Activated T-helper 1 cell treated with anti-CD3 and anti-CD28 coated beads, Interleukin-2, amount 50 U/mL, for 16 hours (primary cell): ENCODE results near the gene MAGI1.
"Not testable (repeated sequence)": the region's sequence is repeated elsewhere in the genome, so short reads cannot be mapped to it uniquely, and the experiment has no call there.

Source experiments
- DNase-seq, 2 donors: peaks; one replicate each; pipeline ENCODE4 v3.0.0-alpha.2; 2020; ENCODE audit warnings: low read depth in 1 of 2, low spot score in 1 of 2

The MAGI1 gene

DNA sequence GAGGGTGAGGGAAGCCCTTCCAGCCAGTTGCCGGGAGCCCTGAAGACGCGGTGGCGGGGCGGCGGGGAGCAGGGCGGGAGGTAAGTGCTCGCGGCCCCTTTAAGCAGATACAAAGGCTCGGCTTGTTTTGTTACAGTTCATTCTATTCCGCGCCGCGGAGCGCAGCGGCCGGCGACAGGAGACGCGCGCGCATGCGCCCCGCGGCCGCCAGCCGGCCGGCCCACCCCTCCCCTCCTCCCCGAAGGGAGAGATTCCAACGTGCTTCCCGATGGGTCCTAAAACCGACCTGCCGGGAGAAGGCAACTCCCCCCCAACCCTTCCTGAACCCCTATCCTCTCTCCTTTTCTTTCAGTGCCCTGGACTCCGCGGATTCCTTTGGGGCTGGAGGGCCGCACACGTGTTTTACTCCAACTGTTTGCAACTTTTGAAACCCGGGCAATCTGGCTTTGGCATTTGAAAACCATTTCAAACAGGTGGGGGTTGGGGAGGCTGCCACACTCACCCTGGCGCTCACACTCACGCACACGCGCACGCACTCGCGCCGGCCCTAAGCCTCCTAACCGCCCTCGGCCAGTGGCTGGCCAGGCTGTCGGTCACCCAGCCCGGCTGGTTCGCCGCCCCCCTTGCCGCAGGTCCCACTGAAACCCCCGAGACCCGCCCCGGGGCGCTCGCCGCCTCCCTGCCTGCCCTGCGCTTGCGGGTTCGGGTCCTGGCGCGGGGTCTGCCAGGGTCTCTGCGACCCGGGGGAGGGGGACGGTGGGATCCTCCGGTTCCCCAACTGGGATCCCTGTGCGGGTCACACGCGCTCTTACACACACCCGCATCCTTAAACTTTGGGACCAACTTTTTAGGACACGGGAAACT lies at the start of gene MAGI1:
MAGI1 (minus strand) TSS at position 193 of the 864 bp plus-strand sequence. CDS start 610 bp downstream, outside the sequence.
- no peak for DNase-seq

DNA sequence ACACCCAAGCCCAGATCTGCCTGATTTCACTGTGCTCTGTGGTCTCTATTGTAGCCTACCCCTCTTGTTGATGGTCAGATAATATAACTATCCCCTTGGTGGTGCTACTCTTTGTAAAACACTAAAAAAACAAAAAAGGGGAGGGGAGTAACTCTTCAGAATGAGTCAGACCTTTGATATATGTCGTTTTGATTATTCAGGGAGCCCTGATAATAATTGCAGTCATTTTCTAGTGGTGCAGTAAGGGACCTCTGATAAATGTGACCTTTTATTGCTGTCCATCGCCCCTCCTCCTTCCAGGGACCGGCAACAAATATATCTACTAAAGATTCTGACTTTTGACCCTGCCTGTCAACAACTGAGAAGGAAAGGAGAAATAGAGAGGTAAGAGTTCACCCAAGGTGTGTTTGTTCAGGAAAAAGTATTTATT lies 45.1 kb upstream of the MAGI1 start:
- no peak for DNase-seq

DNA sequence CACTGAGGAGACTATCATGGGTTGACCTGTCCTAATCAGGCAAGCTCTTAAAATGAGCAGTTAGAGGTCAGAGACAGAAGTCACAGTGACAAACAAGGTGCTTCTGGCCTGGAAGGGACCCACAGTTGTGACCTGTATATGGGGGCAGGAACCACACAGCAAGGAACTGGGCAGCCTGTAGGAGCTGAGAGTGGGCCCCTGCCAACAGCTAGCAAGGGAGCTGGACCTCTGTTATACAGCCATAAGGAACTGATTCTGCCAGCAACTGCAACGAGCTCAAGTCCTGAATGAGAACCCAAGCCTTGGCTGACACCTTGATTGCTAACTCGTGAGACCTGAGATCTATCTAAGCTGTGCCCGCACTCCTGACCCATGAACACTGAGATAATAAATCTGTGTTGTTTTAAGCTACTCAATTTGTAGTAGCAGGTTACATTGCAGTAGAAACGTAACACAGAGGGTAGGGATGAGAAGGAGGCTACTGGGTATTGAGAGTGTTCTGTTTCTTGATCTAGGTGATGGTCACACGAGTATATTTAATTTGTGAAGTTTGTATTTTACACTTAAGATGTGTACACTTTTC lies 44.5 kb upstream of the MAGI1 start:
- DNase-seq, result no peak

DNA sequence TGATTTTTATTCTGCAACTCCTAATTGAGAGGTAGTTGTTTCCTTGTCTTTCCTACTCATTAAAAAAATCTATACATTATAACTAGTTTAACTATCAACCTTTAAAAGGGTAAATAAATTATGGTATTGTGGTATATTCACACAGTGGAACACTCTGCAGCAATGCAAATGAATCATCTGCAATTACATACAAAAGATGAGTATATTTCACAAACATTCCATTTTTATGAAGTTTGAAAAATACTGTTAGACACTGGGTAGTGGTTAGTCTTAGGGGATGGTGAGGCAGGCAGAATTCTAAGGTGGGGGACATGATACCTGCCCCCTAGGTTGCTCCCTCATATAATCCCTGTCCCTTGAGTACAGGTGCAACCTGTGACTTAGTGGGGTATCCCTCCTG lies 44.0 kb upstream of the MAGI1 start:
- no peak for DNase-seq

DNA sequence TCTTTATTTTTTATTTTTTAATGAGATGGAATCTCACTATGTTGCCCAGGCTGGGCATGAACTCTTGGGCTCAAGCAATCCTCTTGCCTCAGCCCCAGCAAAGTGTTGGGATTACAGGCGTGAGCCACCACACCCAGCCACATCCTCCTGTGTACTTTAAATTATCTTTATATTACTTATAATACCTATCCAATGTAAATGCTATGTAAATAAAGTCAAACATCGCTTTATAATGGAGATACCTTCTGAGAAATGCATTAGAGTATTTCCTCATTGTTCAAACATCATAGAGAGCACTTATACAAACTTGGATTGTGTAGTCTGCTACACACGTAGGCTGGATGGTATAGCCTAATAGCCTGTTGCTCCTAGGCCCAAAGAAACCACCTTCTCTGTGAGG lies 41.4 kb upstream of the MAGI1 start:
- no peak for DNase-seq

DNA sequence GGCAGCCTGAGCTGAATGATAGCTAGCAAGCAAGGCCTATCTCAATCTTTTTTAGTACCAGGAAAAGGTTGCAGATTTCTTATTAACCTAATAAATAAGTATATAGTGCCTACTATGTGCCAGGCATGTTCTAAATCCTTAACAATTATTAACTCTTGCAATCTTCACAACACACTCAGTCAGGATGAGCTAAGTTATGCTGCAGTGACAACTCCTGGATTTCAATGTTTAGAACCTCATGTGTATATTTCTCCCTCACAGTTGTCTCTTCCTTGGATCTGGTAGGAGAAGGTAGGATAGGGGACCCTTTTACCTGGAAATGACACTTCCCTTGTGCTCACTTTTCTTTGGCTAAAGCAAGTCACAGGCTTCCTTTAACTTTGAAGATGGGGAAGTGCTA lies 39.3 kb upstream of the MAGI1 start:
- no peak for DNase-seq

DNA sequence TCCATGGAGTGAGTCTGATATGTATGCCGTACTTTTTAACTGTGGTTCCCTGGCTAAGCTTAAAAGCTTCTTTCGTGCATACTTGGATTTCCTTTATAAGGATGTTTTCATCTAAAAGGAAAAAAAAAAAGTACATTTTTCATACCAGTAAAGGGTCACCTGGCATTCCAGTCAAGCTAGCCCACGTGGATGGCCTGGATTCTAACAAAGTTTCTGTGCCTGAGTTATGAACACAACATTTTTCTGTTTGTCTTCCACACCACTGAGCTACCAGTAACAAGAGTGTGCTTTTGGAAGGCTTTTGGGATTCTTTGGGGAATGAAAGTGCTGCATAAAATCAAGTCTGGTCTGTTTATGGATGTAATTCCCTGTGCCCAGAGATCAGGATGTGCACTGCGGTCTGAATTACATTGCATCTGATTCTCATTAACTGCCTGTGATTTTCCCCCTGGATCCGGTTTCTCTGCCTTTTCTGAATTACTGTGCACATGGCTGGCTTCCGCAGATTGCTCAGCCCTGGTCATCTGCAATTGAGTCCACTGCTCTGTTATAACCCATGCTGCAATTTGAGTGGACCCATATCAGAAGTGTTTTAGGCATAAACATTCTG lies 38.2 kb upstream of the MAGI1 start:
- DNase-seq, result no peak

DNA sequence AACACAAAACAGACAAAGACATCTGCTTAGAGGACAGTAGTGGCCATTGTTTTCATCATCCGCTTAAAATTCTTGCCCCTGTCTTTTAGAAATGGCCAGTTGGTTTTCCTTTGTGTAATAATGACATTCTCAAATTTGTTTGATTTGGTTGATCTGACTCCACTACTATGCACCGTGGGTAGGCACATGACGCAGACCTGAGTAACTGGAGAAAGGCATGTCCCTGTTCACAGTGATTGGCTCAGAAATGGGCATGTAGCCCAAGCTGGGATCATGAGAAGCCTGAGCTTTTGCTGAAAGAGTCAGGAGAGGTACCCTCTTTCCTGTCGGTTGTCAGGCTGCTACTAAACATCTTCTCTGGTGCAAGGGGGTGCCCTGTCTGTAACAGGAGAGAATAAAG lies 36.6 kb upstream of the MAGI1 start:
- DNase-seq, result no peak

DNA sequence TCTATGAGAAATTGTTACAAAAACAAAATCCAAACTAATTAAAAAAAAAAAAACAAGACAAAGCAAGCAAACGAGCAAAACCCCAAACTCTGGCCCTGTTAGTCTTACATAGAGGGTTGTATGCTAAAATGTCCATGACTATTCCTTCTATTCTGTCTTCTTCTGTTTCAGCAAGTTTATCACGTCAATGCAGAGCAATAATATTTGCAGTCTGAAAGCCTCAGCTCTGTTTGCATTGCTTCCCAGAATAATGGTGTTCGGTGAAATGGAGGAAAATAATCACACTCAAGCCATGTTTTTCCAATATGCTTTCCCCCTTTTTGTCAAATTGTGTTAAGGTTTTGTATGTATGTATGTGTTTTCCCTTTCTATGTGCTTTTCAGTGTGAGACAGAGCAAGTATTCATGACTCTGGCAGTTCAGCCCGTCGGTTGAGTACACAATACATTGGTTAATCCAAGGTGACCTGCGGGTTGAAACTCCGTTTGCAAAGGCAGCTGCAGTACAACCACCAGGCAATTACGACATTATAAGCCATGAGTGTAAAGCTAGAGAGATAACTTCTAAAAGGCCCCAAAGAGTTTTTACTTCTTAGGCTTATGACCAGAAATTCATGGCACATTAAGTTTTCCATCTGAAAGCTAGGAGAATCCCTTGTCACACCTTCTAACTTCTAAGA lies 34.9 kb upstream of the MAGI1 start:
- no peak for DNase-seq

DNA sequence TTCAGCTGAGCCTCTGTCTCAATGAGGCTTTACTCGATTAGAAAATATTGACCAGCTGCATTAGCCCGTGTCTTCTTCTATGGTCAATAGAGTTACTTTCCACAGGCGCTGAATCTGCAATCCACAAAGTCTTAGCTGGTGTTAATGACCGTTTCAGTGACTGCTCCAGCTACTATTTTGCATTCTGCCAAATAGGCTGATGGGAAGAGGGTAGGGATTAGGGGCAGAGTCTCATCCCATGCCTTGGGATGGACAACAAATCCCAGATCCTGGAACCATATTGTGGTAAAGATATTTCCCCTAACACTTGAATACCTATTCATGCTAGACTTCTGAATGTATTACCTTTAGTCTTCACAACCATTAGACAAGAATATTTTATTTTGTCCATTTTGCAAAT lies 29.5 kb upstream of the MAGI1 start:
- DNase-seq, result no peak

DNA sequence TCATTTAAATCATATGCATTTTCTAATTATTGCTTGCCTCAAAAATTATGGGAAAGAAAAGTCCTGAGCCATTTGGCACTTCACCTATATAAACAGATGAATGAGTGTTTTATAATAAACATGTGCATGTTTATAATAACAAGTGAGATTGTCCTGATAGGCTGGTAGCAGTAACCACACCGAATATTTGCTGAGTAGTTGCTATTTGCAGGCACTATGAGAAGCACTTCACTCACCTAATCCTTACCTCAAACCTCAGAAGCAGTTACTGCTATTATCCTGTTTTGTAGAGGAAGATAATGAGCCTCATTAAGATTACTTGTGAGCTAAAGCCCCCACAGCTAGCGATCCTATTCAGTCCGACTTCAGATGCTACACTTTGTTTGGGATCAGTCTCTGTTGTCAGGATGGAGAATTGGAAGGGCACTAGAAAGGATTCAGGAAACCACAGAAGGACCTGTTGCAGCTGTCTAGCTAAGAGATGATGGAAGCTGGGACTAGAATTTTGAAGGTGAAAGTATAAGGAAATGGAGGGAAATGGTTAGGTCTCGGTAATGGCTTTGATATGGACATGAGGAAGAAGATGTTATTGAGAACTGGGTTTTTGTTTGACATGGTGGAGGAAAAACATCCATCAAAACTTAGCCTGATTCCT lies 28.4 kb upstream of the MAGI1 start:
- no peak for DNase-seq

DNA sequence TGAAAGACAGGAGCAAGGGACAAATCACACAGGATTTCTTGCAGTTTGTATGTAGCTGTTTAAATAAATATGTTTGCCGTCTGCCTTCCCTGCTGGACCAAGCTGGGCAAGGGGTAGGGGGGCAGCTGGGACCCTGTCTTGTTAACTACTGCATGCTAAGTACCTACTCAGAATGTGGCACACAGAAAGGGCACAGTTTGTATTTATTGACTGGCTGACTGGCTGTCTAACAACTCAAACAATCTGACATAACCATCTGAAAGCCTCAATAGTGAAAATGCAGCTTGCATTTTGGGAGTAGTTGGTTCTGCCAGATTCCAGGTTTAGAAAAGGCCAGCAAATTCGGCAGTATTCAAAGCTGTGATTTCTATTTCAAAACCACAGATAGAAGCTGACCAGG lies 16.6 kb upstream of the MAGI1 start:
- DNase-seq, result no peak

DNA sequence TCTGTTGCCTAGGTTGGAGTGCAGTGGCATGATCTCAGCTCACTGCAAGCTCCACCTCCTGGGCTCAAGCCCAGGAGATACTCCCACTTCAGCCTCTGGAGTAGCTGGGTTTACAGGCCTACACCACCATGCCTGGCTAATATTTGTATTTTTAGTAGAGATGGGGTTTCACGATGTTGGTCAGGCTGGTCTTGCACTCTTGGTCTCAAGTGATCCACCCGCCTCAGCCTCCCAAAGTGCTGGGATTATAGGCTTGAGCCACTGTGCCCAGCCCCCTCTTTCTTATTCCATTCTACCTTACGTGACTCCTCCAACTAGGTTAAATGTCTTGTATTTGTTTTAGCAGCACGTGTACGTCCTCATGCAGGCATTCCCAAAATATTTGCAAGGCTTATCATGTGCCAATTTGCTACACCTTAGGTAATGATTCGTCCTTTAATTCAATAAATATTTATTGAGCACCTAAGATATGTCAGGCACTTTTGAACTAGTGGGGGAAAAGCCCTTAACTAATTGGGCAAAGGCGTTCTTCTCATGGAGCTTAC lies 14.9 kb upstream of the MAGI1 start:
- DNase-seq, result no peak

DNA sequence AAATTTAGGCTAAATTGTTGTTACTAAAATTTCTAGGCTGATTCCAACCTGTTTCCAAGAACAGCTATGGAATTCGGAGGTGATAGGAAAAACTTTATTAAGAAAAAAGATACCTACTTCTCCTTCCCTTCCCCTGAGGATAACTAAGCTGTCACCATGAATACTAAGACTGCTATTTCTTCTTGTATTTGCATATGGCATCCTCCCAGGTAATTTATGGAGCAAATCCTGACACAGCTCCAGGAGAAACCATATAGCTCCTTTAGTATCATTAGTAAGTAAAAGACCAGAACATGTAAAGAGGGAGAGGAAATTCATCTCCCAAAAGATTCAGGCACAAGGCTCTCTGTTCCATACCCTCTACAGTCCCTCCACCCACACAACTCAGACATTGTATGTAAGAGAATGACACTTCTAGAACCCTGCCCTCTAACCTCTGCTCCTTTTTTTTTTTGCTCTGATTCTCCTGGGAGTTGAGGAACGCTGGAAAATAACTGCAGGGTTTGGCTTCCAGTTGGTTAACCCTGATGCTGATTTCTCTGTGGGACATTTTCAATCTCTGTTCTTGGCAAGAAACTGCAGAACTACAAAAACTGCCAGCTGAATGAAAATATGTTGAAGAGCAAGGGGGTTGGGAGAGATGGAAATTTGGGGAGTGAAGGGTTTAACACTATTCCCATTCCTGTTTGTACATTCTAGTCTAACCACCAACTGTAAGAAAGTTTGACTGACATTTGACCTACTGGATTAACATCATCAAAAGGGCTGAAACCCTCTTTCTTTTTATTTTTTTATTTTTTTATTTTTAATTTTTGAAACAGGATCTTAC lies 14.2 kb upstream of the MAGI1 start:
- no peak for DNase-seq

DNA sequence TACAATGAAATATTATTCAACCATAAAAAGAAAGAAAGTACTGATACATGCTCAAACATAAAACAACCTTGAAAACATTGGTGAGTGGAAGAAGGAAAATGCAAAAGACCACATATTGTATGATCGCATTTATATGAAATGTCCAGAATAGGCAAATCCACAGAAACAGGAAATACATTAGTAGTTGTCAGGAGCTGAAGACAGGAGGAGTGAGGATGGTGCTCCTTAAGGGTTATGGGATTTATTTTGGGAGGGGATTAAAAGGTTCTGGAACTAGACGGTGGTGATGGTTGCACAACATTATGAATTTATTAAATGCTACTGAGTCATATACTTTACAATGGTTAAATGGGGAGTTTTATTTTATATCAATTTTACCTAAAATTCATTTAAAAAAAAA lies 12.1 kb upstream of the MAGI1 start:
- no peak for DNase-seq

DNA sequence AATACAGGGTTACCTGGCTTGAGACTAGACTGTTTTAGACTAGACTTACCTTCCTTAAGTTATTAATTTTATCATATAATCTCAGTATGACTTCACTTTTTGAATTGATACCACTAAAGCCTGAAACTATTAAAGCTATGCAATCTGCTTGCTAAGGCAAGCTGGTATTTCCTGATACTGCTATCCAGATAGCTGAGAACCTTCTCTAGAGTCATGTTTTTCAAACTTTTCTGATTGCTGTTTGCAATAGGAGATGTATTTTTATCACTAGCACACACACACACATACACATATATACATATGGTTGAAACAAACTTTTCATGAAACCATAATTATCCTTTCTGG lies 9.3 kb upstream of the MAGI1 start:
- no peak for DNase-seq

DNA sequence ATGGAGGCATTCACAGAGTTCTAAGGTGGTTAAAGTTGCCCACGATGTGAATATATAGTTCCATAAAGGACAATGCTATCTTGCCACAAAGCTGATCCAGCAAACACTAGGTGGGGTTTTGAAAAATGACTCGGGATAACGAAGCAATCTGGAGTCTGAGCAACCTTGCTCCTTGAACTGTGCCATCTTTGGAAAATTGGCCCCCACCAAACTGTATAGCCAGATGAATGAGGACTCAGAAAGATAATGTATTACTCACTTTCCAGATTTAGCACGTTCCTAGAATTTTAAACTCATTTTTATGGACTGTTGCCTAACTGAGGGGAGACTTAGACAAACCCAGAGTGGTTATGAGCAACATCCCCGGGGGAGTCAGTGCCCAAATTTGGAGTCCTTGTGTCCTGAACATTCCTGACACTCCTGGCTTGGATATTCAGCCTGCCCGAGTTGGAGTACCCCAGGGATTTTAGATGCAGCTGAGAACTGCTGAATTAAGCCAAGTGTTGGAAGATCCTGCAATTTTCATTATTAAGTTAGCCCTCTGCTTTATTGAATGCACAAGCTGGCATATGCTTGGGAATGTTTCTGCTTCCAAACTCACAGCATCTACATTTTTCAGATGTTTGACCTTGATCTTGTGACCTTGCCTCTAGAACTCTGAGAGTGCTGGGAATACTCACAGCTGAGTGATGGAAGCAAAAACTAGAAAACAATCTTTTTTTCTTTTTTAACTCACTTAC lies 8.8 kb upstream of the MAGI1 start:
- no peak for DNase-seq

DNA sequence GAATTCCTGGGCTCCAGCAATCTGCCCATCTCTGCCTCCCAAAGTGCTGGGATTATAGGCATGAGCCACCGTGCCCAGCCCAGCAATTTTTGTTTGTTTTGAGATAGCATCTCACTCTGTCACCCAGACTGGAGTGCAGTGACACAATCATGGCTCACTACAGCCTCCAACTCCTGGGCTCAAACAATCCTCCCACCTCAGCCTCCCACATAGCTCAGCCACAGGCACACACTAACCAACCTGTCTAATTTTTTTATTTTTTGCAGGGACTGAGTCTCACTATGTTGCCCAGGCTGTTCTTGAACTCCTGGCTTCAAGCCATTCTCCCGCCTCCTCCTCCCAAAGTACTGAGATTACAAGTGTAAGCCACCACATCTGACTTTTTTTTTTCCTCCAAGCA lies 7.6 kb upstream of the MAGI1 start:
- DNase-seq, result not testable (repeated sequence)

DNA sequence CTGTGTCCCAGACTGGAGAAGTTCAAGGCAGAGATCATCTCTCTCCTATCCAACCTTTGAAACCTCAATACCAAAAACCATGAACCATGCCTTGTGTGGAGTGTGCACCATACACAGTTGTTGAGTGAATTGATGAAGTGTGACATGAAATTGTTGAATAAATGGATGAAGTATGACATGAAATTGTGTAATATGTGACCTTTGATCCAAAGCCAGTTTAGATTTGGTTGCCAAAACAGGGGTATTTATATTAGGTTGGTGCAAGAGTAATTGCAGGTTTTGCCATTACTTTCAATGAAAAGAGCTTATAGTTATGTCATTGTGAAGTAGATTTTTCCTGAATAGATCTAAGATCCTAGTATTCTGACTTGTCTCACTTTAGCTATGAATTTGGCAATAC lies 3.1 kb upstream of the MAGI1 start:
- DNase-seq, result no peak

DNA sequence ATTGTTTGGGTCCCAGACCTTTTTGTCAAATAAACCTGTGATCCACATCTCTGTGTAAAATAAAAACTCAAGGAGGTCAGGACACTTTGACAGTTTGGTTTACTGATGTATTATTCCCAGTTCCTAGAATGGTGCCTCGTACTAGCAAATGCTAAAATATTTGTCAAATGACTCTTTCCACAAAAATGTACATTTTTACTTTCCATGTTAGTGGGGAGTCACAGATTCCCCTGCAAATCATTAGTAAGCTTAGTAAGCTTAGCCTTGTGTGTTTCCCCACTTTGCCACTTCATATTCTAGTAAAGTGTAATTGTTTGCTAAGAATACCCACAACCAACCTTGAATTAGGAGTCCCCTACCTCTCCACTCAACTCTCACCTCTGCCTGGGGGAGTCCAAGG lies 2.4 kb upstream of the MAGI1 start:
- DNase-seq, result no peak
